ENCODE data around the gene KCNAB1.

The KCNAB1 gene

DNA sequence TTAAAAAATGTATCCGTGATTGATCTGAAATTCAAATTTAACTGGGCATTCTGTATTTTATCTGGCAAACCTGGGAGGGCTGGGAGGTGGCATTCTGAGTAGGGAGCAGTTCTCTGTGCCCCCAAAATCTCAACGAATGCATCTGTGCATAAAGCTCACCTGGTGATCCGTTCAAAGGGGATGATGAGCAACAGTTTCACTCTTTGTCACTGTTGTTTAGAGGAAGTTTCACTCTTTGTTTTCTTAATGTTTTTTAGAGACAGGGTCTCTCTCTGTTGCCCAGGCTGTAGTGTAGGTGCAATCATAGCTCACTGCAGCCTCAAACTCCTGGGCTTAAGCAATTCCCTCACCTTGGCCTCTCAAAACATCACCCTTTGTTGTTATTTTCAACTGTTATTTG lies 247.8 kb downstream of the KCNAB1 start:
- no peak for DNase-seq (ENCODE audit: low read depth in 2 of 2)

GRCh38 chr3:156371701-156372100 lies 251.3 kb downstream of the KCNAB1 start:
- DNase-seq (ENCODE audit: low read depth in 2 of 2): no peak

DNA sequence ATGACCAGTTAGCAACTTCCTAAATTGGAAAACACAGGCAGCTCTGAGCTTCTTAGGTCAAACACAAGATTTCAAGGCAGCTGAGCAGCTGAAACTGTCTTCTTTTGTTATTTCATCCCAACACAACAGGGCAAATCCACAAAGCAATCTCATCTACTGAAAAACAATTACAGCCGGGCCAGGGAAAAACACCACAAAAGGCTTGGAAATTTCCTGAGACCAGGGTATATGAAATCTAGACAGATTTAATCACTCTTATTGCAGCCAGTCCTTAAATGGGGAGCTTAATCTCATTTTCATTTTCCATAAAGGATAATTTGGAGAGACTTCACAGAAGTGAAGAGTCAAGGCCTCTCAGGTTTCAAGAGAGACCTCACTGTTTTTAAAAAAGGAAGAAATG lies 252.7 kb downstream of the KCNAB1 start:
- DNase-seq (ENCODE audit: low read depth in 2 of 2): no peak

GRCh38 chr3:156373654-156374053 lies 253.3 kb downstream of the KCNAB1 start:
- no peak for DNase-seq (ENCODE audit: low read depth in 2 of 2)

- DNase-seq (ENCODE audit: low read depth in 2 of 2): no peak
Observed at GRCh38 chr3:156376199-156376598, 255.8 kb downstream of the KCNAB1 start.

DNA sequence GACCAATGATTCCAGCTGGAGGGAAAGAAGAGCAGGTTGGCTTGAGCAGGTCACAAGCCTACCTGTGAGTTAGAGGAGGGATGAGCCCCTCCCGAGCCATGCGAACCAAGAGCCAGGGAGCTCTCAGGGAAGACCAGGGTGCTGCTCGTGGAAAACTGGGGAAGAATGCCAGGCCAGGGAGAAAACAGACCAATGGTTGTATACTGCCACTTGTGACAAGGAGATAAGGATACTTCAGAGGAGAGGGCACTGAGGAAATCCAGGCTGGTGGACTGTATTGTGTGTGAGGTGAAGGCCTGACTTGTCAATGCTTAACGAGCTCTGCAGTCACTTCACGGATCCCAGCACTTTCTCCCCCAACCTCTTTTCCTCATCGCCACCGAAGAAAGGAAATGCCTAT lies 256.9 kb downstream of the KCNAB1 start:
- no peak for DNase-seq (ENCODE audit: low read depth in 2 of 2)

GRCh38 chr3:156377718-156378117 lies 257.3 kb downstream of the KCNAB1 start:
- DNase-seq (ENCODE audit: low read depth in 2 of 2): no peak

GRCh38 chr3:156378871-156379270 lies 258.5 kb downstream of the KCNAB1 start:
- DNase-seq (ENCODE audit: low read depth in 2 of 2): no peak

- no peak for DNase-seq (ENCODE audit: low read depth in 2 of 2)
Observed at GRCh38 chr3:156379327-156379726, 258.9 kb downstream of the KCNAB1 start.

DNA sequence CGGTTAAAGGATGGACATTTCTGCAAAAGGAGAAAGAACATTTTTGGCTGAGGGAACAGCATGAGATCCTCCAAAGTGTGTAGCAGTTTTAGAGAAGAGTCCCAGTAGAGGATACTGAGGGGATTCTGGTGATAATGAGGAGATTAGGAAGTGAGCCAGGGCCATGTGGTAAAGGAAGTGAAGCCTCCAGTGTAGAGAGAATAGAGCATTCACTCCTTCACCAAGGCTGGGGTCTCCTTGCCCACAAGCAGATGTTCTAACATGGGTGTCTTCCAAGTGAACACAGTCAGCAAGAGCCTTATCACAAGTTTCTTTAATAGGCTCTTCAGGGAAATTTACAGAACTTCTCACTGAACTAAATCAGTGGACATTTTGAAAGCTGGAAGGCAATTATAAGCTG lies 260.9 kb downstream of the KCNAB1 start:
- no peak for DNase-seq (ENCODE audit: low read depth in 2 of 2)

DNA sequence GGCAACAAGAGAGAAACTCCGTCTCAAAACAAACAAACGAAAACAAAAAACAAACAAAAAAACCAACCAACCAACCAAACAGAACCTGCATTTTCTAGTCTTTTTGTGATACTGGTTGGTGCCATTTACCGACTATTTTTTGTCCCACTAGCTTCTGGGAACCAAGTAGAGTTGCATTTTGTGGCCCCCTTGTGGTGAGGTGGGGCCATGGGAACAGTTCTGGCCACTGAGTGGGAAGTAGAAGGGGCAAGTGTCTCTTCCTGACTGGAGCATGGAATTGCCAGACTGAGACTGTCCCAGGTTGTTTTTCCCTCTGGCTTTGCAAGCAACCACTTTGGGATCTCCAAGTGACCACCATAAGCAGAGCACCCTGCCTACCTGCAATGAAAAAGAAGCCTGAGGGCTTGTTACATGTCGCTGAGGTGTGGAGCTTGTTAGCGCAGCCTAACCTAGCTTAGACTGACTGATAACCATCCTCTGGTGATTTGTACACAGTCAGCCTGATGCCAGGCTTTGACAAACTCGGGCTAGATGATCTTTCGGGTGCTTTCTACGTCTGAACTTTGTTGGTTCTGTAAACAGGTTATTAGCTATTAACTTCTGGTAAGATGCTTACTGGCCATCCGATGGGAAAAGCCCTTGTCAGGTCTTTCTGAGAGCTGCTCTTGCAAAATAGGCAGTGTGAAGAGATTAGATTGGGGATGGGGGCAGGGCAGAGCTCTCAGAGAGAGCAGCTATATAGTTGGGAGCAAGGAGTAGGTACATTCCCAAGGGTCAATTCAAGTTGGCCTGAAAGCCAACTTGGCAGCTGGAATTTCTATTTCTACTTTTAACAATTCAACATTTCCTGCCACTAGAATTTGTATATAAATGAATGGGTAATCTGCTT lies 262.3 kb downstream of the KCNAB1 start:
- no peak for DNase-seq (ENCODE audit: low read depth in 2 of 2)

DNA sequence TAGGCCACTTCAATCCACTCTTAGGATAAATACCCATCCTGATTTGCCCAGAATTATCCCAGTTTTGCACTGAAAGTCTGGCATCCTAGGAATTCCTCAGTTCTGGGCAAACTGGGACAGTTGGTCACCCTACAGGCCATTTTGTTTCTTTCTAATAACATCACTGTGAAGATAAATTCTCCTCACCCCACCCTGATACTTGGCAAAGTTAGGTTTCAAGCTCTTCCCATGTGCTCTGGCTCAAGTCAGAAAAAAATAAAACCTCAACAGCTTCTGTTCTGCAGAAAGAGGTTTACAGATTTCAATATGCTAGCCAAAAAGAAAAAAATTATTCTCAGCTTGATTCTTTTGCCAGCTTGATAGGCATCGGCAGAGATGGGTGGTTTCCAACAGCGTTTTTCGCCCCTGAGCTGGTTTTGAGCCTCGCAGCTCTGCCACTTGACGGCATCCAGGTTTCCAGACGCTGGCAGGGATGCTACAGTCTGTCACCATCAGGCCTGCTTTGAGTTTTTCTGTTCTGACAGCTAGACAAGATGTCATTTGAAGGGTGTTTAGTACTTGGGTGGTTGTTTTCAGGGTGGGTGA lies 263.2 kb downstream of the KCNAB1 start:
- no peak for DNase-seq (ENCODE audit: low read depth in 2 of 2)

- DNase-seq (ENCODE audit: low read depth in 2 of 2): no peak
Observed at GRCh38 chr3:156388497-156389448, 268.4 kb downstream of the KCNAB1 start.

GRCh38 chr3:156389449-156389950 lies 269.1 kb downstream of the KCNAB1 start:
- no peak for DNase-seq (ENCODE audit: low read depth in 2 of 2)

DNA sequence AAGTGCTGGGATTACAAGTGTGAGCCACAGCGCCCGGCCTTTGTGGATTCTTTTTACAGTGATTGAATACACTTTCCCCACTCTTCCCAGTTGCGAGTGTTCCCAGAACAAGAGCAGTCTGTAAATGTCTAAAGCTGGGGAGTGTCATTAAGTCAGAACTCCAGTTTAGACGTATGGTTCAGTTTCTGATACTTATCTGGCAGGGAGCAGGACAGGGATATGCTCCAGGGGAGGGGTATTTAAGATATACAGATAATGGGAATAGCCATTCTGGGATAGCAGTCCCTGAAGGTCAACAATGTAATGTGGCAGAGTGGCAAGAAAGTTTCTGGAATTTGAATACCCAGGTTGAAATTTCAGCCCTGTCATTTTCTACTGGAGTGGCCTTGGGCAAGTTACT lies 270.5 kb downstream of the KCNAB1 start:
- no peak for DNase-seq (ENCODE audit: low read depth in 2 of 2)

DNA sequence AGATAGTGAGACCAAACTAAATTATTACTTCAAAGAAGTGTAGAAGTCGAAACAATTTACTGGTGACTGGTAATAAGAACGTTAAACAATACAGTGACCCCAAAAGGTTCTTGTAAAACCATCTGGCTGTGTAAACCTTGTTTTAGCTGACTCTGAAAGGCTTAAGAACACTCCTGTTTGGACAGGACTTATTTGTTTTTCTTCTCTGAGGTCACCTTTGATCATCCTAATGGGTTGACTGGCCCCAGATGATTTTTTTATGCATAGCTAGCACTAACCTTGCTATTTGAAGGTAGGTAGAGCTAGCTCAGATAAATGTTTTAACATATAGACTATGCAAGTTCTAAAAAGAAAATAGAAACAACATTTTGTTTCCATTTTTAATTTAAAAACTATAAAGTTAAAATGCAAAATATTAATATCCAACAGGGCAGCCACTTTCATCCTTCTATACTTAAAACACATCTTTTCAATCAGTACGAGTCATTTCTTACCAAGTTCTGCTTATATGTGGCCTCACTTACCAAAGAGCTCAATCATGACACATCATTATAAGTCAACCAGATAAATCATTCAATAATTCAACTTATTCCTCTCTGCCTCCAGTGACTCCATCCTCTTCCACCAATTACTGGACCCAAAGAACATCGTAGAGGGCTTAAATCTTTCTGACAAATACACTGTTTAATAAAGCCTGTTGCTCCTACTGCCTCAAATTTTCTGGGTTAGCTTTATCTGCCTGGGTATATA lies 275.8 kb downstream of the KCNAB1 start:
- DNase-seq (ENCODE audit: low read depth in 2 of 2): no peak

- no peak for DNase-seq (ENCODE audit: low read depth in 2 of 2)
Observed at GRCh38 chr3:156396851-156397250, 276.5 kb downstream of the KCNAB1 start.

DNA sequence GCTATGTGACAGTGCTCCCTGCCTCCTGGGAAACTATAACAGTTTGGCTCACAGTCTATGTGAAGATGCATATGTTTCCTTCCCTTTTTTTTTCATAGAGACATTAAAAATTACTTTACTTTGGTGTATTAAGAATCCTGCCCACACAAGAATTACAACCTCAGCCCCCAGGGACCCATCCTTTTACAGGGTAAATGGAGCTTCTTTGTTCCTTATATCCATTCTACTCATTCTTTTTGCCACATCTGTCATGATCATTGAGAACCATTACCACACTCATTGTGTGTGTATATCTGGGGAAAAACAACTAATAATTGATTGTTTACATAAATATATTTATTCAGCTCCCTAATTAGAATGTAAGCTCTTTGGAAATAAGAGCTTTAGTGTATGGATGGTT lies 277.2 kb downstream of the KCNAB1 start:
- no peak for DNase-seq (ENCODE audit: low read depth in 2 of 2)

DNA sequence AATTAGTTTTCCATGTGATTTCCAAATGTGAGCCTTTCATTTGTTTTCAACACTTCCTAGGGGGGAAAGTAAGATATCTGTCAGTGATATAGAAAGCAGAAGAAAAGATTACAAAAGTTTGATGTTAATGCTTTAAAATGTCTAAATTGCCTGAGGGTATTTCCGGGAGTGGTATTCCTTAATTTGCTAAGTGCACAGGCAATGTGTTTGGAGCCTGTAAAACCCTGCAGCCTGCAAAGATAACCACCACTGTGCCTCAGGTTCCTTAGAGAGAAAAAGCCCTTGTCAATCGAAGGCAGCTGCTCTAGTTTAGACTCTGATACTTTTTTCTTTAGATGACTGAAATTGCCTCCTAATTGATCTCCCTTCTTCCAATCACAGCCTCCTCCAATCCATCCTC lies 279.7 kb downstream of the KCNAB1 start:
- no peak for DNase-seq (ENCODE audit: low read depth in 2 of 2)

GRCh38 chr3:156400735-156401134 lies 280.4 kb downstream of the KCNAB1 start:
- DNase-seq (ENCODE audit: low read depth in 2 of 2): no peak

- no peak for DNase-seq (ENCODE audit: low read depth in 2 of 2)
Observed at GRCh38 chr3:156404217-156404616, 283.8 kb downstream of the KCNAB1 start.

Data from activated CD4-positive, alpha-beta T cell treated with anti-CD3 and anti-CD28 coated beads for 24 hours (primary cell).